Measurements from ENCODE around the gene CARMIL1.
"Not testable (repeated sequence)": the region's sequence is repeated elsewhere in the genome, so short reads cannot be mapped to it uniquely, and the experiment has no call there.

The CARMIL1 gene

GRCh38 chr6:25537349-25538018, 258.3 kb downstream of the CARMIL1 start:
- DNase-seq, result no peak

DNA sequence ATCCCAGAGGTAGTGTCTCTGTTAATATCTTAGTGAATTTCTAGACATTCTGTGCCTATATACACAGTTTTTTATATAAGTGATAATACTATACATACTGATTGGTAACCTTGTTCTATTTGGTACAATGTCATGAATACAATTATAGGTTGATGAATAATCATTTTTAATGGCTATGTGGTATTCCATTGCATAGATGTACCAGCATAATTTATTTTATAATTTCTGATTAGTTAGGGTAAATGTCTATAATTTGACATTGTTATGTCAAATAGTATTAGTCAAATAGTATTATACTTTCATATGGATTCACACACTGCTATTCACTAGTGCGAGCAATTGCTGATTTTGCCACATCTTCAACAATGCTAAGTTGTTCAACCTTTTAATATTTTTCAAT, 262.1 kb downstream of the CARMIL1 start:
- DNase-seq, result no peak

DNA sequence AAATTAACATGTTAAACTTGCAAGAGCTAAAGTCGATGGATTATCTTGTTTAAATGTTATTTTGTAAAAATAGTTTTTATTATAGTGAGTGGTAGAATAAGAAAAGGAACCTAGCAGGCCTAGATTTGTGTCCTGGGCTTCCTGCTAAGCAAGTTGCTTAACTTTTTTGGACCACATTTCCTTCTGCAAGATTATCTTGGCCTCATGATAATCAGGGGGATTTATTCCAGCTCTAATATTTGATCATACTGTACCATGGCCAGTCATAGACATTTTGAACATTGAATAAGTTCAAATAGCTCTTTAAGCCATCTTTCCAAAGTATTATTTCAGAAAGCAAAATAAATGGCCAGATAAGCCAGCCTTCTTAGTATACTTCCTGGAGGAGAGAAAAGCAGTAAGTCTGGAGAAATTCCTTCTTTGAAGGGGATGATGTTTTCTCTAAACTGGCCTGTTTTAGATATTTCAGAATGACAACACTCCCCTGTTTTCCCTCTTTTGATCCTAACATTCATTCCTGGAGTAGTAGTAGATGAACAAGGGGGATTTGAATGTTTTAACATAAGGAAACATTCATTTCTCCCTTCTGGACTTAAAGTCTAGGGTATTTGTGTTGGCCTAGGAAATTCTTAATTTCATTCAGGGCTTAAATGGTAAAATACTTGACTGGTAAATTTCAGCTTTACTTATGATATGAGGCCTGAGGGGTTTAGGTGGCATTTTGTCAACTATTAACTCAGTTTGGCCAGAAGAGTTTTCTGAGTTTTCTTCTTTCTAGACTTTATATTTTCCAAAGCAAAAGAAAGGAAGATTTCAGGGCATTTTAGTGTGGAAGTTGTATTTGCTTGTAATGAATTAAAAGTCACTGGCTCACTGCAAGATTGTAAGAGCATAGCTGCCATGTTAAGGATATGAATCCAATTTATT, 264.1 kb downstream of the CARMIL1 start:
- no peak for DNase-seq

- DNase-seq, result no peak
These were observed 265.7 kb downstream of the CARMIL1 start for GRCh38 chr6:25544833-25545232.

DNA sequence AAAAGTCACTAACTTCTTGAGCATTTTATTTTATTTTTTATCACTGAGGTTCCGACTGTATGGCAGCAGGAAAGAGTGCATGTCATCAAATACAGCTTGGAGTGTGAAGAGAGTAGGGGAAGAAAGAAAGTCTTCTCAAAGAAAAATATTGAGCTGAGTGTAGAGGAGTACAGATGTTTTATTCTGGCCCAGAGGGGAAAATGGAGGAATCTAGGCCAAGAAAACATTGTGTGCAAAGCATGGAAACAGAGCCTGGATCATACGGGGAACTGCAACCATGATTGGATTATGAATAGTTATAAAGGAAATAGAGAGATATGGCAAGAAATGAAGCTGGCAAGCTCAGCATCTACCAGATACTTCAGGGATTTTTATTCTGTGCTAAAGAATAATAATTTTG, 268.6 kb downstream of the CARMIL1 start:
- no peak for DNase-seq

DNA sequence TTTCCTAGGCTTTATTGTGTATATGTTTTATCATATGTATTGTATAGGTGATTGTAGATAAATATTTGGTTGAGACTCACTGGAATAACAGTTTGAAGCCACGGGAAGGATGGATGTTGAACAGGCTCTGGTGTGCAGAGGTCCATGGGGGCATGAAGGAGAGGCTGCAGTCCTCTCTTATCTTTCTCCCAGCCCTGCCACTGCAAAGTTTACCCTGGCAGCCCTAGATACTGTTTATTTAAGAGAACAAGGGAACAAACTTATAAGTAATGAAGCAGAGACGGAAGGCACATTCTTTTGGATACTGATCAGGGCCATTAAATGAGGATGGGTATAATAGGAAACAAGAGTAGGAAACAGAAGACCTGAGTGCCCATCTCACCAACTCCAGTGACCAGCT, 269.3 kb downstream of the CARMIL1 start:
- DNase-seq, result no peak

GRCh38 chr6:25550631-25551030, 271.5 kb downstream of the CARMIL1 start:
- no peak for DNase-seq

- DNase-seq, result no peak
These were observed 274.3 kb downstream of the CARMIL1 start for GRCh38 chr6:25553502-25553901.

- no peak for DNase-seq
These were observed 276.0 kb downstream of the CARMIL1 start for GRCh38 chr6:25555188-25555587.

GRCh38 chr6:25556516-25556915, 277.3 kb downstream of the CARMIL1 start:
- DNase-seq, result peak; percentile 77

DNA sequence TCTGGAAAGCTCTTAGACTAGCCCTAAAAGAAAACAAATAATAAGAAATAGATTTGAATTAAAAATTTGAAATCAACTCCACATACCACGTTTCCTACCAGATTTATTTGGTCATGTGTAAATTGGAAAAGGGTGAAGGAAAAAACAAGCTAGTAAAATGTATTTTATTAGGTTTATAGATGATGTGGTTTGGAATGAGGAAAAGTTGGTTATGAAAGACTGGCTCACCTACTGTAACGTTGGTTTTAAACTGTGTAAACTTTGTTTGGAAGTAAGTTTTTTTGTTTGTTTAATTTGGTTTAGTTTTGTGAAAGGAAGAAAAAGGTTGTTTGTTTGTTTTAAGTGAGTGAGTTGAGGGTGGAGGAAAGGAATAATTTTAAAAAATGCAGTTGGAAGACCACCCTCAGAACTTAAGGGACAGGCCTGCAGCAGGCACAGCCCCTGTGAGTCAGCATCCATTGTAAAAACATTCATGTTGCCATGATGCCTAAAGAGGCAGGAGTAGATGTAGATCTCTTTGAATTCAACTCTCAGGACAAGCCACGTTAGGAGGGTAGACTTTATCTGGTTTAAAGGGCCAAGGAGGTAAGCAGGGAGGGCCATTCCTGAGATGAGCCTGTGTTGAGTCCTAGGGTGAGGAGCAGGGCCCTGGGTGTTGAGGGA, 279.1 kb downstream of the CARMIL1 start:
- DNase-seq, result no peak

DNA sequence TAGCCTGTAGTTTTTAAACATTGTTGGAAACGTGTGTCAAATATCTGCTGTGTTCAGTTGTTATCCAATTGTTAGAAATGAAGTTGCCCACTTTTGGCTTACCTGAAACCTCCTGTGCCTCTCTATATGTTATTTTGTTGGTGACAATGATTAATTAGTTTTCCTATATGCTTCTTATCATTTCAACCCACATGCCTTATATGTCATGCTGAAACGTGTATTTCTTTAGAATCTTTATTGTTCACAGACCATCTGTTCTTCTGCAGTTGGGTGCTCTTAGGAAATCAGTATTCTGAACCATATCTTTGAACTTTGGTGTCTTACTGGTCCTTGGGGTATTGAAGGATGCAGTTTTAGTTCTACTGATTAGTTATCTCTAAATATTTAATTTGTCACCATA, 281.7 kb downstream of the CARMIL1 start:
- no peak for DNase-seq

- no peak for DNase-seq
These were observed 285.8 kb downstream of the CARMIL1 start for GRCh38 chr6:25564943-25565342.

DNA sequence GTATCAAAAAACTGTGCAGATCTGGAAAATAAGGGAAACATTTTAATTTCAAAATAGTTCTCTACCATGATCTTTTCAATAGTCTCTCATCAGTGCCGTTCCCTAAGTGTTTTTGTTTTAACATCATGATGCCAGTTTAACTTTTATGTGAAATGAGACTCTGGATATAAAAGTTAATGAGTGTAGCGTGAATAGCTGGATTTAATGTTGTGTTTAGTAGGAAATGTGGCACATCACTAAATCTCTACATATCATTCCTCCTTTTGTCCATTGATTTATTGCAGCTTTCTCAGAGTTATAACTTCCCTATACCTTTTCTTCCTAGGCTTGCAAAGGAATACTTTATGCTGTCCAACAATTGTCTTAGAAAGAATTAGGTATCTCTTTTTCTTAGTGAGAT, 291.4 kb downstream of the CARMIL1 start:
- no peak for DNase-seq

DNA sequence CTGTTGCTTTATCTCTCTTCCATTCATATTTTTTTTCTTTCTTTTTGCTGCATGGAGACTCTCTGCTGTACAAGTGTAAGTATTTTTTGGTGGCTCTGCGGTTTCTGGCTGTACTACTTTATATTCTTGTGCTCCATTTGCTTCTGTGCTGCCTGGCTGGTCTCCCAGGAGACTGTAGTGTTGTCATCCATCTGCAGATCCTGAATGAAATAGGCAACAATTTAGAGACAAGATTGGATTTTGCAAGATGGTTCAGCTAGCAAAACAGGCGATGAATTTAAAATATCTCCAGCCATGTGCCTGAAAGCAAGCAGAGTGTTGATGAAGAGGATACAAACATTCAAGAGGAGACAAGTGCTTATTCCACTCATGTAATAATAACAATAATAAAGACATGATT, 297.7 kb downstream of the CARMIL1 start:
- DNase-seq, result no peak

- peak; percentile 74 for DNase-seq
These were observed 299.4 kb downstream of the CARMIL1 start for GRCh38 chr6:25578538-25578937.

DNA sequence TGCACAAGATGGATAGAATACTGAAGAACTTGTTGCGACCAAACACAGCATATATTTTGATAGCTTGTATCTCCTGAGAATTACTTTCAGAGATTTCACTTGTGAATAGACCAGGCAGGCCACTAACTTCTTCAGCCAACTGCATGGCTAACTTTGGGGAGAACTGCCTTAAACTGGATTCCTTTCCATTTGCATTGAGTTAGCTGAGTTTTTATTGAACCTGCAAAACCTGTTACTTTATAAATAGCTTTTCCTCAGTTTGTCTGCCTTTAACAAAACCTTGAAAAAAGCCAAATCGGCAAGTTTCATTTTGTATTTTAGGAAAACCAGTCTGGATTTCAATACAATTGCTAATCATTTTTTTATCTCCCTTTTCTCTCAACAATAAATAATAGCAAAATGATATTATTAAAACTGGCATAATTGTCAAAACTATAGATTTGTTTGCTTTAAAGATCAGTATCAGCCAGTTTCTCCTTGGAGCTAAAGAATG, 300.3 kb downstream of the CARMIL1 start:
- no peak for DNase-seq

DNA sequence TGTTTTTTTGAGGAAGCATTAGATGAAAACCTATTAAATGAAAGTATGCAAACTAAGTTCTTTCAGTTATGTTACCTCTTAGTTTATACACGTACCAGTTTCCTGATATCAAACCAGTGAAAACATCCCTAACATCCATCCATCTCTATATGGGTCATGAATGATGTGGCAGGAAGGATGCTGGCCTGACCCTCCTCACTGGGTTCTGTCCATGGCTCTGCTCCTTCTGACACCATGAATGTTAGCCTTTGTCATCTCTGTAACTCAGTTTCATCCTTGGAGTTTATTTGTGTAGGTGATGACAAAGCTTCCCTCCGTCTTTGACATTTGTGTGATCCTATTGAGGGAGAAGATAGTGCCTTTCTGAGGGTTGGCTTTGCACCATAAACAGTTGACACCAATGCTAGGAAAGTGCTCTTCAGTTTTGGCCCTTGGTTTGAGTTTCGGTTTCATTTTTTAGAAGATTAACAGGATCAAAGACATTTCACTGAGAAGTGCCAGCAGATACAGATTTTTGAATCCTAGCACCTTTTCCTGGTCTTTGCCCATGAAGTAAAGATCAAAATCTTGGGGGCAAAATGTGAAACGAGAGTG, 300.8 kb downstream of the CARMIL1 start:
- no peak for DNase-seq

GRCh38 chr6:25582101-25582500, 302.9 kb downstream of the CARMIL1 start:
- no peak for DNase-seq

DNA sequence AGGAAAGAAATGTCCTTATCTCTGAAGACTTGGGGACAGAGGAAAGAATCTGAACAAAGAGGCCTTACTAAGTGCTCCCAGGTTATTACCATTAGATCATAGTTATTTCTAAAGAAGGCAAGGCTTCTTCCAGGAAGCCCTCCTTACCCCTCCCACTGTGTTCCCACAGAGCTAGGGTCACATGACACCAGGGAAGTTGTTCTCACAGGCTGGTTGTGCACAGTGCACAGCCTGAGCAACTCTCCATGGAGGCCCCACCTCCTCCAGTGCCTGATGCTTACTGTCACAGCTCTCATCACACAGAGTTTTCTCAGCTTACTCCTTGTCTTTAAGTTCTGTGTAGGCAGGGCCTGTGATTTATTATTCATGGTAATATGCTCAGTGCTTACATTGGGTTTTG, 303.9 kb downstream of the CARMIL1 start:
- no peak for DNase-seq

GRCh38 chr6:25583906-25584305, 304.7 kb downstream of the CARMIL1 start:
- DNase-seq, result no peak

DNA sequence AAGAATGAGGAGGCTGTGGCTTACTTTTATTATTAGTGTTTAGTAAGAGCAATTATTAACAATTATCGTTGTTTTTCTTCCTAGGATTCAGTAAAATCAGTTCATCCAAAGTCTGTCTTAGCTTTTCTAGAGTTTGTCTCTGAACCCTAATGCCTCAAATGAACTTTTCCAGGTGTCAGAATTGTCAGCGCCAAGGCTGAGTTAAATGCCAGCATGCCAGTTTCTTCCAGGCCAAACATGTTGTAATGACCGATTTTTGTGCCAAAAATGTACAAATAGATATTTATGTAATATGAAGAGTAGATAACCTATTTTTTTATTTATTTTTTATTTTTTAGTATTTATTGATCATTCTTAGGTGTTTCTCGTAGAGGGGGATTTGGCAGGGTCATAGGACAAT, 306.1 kb downstream of the CARMIL1 start:
- no peak for DNase-seq

- DNase-seq, result not testable (repeated sequence)
These were observed 306.9 kb downstream of the CARMIL1 start for GRCh38 chr6:25586119-25586518.
